GM12873 (cell line): ENCODE measurements around the gene DNAJC8.

Experiments used
- CTCF ChIP-seq: IDR thresholded peaks from 2 replicates; pipeline ENCODE4 v1.5.1; 2012; ENCODE audit warnings: low read depth, mild to moderate bottlenecking, moderate library complexity, low read length, control low read depth; ENCODE audit not compliant: insufficient read depth; ENCODE audit errors: missing control alignments

The DNAJC8 gene

GRCh38 chr1:28249866-28250295 is 17.1 kb upstream of the DNAJC8 start:
- no peak for TF ChIP-seq CTCF

- TF ChIP-seq CTCF: no peak
These were observed 16.4 kb upstream of the DNAJC8 start for GRCh38 chr1:28249013-28249865.

- TF ChIP-seq CTCF: peak; percentile 90
These were observed 15.6 kb upstream of the DNAJC8 start for GRCh38 chr1:28248273-28249012.

GRCh38 chr1:28247612-28248272 is 14.9 kb upstream of the DNAJC8 start:
- no peak for TF ChIP-seq CTCF

- no peak for TF ChIP-seq CTCF
These were observed 13.6 kb upstream of the DNAJC8 start for GRCh38 chr1:28246427-28246832.

GRCh38 chr1:28244549-28245251 is 11.9 kb upstream of the DNAJC8 start:
- no peak for TF ChIP-seq CTCF
